Mesenchymal stem cell (in vitro differentiated cells and primary cell): ENCODE data around the gene CXCR2.

Experiments used
- DNase-seq: peaks from one replicate; pipeline ENCODE4 v3.0.0-alpha.2; 2013
- H2AFZ ChIP-seq: one replicate; pipeline ENCODE4 v1.6.1; 2013; ENCODE audit warnings: low read depth, mild to moderate bottlenecking, control low read depth, inconsistent platforms, low read length, moderate library complexity
- H2AK5ac ChIP-seq: 2 replicates; pipeline ENCODE4 v1.6.1; 2013; ENCODE audit warnings: low read length, moderate library complexity, mild to moderate bottlenecking, inconsistent platforms; ENCODE audit not compliant: severe bottlenecking
- H2BK120ac ChIP-seq: one replicate; pipeline ENCODE4 v1.6.1; 2013; ENCODE audit warnings: low read depth, mild to moderate bottlenecking, inconsistent platforms, low read length, moderate library complexity
- H2BK12ac ChIP-seq, 2 experiments: one replicate each; pipeline ENCODE4 v1.6.1; 2013; ENCODE audit warnings: inconsistent platforms in 2 of 2, low read length in 2 of 2, mild to moderate bottlenecking in 2 of 2, moderate library complexity in 2 of 2, control low read depth in 1 of 2
- H2BK15ac ChIP-seq: one replicate; pipeline ENCODE4 v1.6.1; 2013; ENCODE audit warnings: mild to moderate bottlenecking, low read depth, inconsistent platforms; ENCODE audit not compliant: poor library complexity, severe bottlenecking
- H2BK5ac ChIP-seq: 2 replicates; pipeline ENCODE4 v1.6.1; 2013; ENCODE audit warnings: low read depth, mild to moderate bottlenecking, low read length, control low read depth, inconsistent platforms; ENCODE audit not compliant: poor library complexity, severe bottlenecking
- H3K14ac ChIP-seq, 2 experiments: one replicate each; pipeline ENCODE4 v1.6.1; 2013; ENCODE audit warnings: inconsistent platforms in 2 of 2, low read length in 2 of 2, control low read depth in 1 of 2, mild to moderate bottlenecking in 1 of 2, moderate library complexity in 1 of 2
- H3K18ac ChIP-seq, 2 experiments: one replicate each; pipeline ENCODE4 v1.6.1; 2013; ENCODE audit warnings: inconsistent platforms in 2 of 2, low read length in 2 of 2, control low read depth in 1 of 2, low read depth in 1 of 2, mild to moderate bottlenecking in 1 of 2
- H3K23ac ChIP-seq, 2 experiments: one replicate each; pipeline ENCODE4 v1.6.1; 2013; ENCODE audit warnings: inconsistent platforms in 2 of 2, low read length in 2 of 2, mild to moderate bottlenecking in 2 of 2, moderate library complexity in 2 of 2, control low read depth in 1 of 2
- H3K27ac ChIP-seq: 2 replicates; pipeline ENCODE4 v1.5.1; 2013; ENCODE audit warnings: mild to moderate bottlenecking, moderate library complexity, low read length, control low read depth, inconsistent platforms; ENCODE audit not compliant: poor library complexity, severe bottlenecking
- H3K27me3 ChIP-seq, 2 experiments: 2 replicates each; pipeline versions ENCODE4 v1.6.1 to v1.7.0; 2013; ENCODE audit warnings: low read length in 2 of 2, mild to moderate bottlenecking in 2 of 2, moderate library complexity in 2 of 2, control low read depth in 1 of 2, inconsistent platforms in 1 of 2; ENCODE audit not compliant: control insufficient read depth in 1 of 2, insufficient read depth in 1 of 2
- H3K36me3 ChIP-seq, 2 experiments: 2 replicates each; pipeline versions ENCODE4 v1.6.1 to v1.7.0; 2013; ENCODE audit warnings: low read length in 2 of 2, control low read depth in 1 of 2, inconsistent platforms in 1 of 2, low read depth in 1 of 2, mild to moderate bottlenecking in 1 of 2; ENCODE audit not compliant: insufficient read depth in 2 of 2, control insufficient read depth in 1 of 2
- H3K4ac ChIP-seq, 2 experiments: one replicate each; pipeline ENCODE4 v1.6.1; 2013; ENCODE audit warnings: inconsistent platforms in 2 of 2, low read length in 2 of 2, mild to moderate bottlenecking in 2 of 2, moderate library complexity in 2 of 2, control low read depth in 1 of 2, low read depth in 1 of 2
- H3K4me1 ChIP-seq: 2 replicates; pipeline ENCODE4 v1.6.1; 2013; ENCODE audit warnings: low read depth, low read length, control low read depth; ENCODE audit not compliant: control insufficient read depth, insufficient read depth
- H3K4me2 ChIP-seq: 2 replicates; pipeline ENCODE4 v1.6.1; 2013; ENCODE audit warnings: low read length, mild to moderate bottlenecking, inconsistent platforms; ENCODE audit not compliant: poor library complexity, severe bottlenecking
- H3K4me3 ChIP-seq, 2 experiments: 2 replicates each; pipeline versions ENCODE4 v1.5.1 to v1.7.0; 2013; ENCODE audit warnings: low read length in 2 of 2, mild to moderate bottlenecking in 2 of 2, control low read depth in 1 of 2, low read depth in 1 of 2; ENCODE audit not compliant: insufficient read depth in 1 of 2
- H3K79me1 ChIP-seq: replicated peaks from 2 replicates; pipeline ENCODE4 v1.6.1; 2013; ENCODE audit warnings: mild to moderate bottlenecking, control low read depth, low read length, inconsistent platforms; ENCODE audit not compliant: poor library complexity, severe bottlenecking
- H3K9ac ChIP-seq: 2 replicates; pipeline ENCODE4 v1.7.0; 2013; ENCODE audit warnings: mild to moderate bottlenecking, low read length, moderate library complexity
- H3K9me3 ChIP-seq: 2 replicates; pipeline ENCODE4 v1.7.0; 2013; ENCODE audit warnings: mild to moderate bottlenecking, low read length; ENCODE audit not compliant: control insufficient read depth
- H4K8ac ChIP-seq: one replicate; pipeline ENCODE4 v1.6.1; 2013; ENCODE audit warnings: inconsistent platforms, mild to moderate bottlenecking, low read length, moderate library complexity
- H4K91ac ChIP-seq: one replicate; pipeline ENCODE4 v1.6.1; 2013; ENCODE audit warnings: mild to moderate bottlenecking, low read length, inconsistent platforms
- WGBS: methylation state at CpG from one replicate; pipeline ENCODE4 v1.1.7; 2013; ENCODE audit warnings: mixed read lengths; 5-methylcytosine and 5-hydroxymethylcytosine counted together

CXCR2 gene

GRCh38 chr2:218179782-218180181, 54.0 kb downstream of the CXCR2 start:
- 91% methylated on average over 4 of the region's 4 CpGs for WGBS
- no peak overlapping the region for H3K9ac ChIP-seq

GRCh38 chr2:218180467-218181114, 54.8 kb downstream of the CXCR2 start:
- Histone ChIP-seq H2BK15ac (no peak overlapping the region), H3K79me1 (no peaks in the 10 kb centered on the region), H2BK120ac (no peak overlapping the region), H3K4me3 (no peak overlapping the region), H2AFZ (no peak overlapping the region), H3K27me3 (peaks cover 0 to 31% of the 10 kb centered on the region in 2 experiments), H3K18ac (no peak overlapping the region), H3K9ac (no peak overlapping the region), H3K4ac (no peak overlapping the region), H4K91ac (no peak overlapping the region), H2BK12ac (no peak overlapping the region), H3K27ac (no peak overlapping the region), H3K4me1 (no peaks in the 10 kb centered on the region), H3K9me3 (no peaks in the 10 kb centered on the region), H2AK5ac (no peak overlapping the region), H3K23ac (no peak overlapping the region), H3K36me3 (no peaks in the 10 kb centered on the region), H4K8ac (no peak overlapping the region), H3K14ac (no peak overlapping the region), H3K4me2 (no peak overlapping the region), H2BK5ac (no peak overlapping the region)
- DNase-seq, result no peak
- 65% methylated on average over 8 of the region's 9 CpGs for WGBS

More at GRCh38 chr2:218179782-218180181, 54.0 kb downstream of the CXCR2 start:
- Histone ChIP-seq H3K36me3 (no peaks in the 10 kb centered on the region), H3K4me3 (no peak overlapping the region), H2BK15ac (no peak overlapping the region), H3K27ac (no peak overlapping the region), H3K18ac (no peak overlapping the region), H2BK12ac (no peak overlapping the region), H2AFZ (no peak overlapping the region), H4K8ac (no peak overlapping the region), H3K14ac (no peak overlapping the region), H2BK120ac (no peak overlapping the region), H3K23ac (no peak overlapping the region), H3K79me1 (no peaks in the 10 kb centered on the region), H2AK5ac (no peak overlapping the region), H2BK5ac (no peak overlapping the region), H3K9me3 (no peaks in the 10 kb centered on the region), H3K4me2 (no peak overlapping the region), H3K4me1 (no peaks in the 10 kb centered on the region), H4K91ac (no peak overlapping the region), H3K4ac (no peak overlapping the region), H3K27me3 (peaks cover 0 to 26% of the 10 kb centered on the region in 2 experiments)
- DNase-seq, result no peak

GRCh38 chr2:218184331-218184730, 58.5 kb downstream of the CXCR2 start:
- no peak overlapping the region for H2AFZ ChIP-seq
- no peak overlapping the region for H2BK120ac ChIP-seq
- no peak for DNase-seq
- H3K18ac ChIP-seq, result no peak overlapping the region
- no peak overlapping the region for H2BK5ac ChIP-seq
- H2AK5ac ChIP-seq, result no peak overlapping the region
- H3K23ac ChIP-seq, result no peak overlapping the region
- no peak overlapping the region for H3K9ac ChIP-seq
- no peak overlapping the region for H3K4me2 ChIP-seq
- no peaks in the 10 kb centered on the region for H3K4me1 ChIP-seq
- H2BK12ac ChIP-seq, result no peak overlapping the region
- WGBS, result 100% methylated on average over 1 of the region's 1 CpG
- H4K91ac ChIP-seq, result no peak overlapping the region
- no peaks in the 10 kb centered on the region for H3K79me1 ChIP-seq
- H3K4me3 ChIP-seq, result no peak overlapping the region
- H4K8ac ChIP-seq, result no peak overlapping the region
- H3K9me3 ChIP-seq, result no peaks in the 10 kb centered on the region
- H3K27ac ChIP-seq, result no peak overlapping the region
- no peaks in the 10 kb centered on the region for H3K36me3 ChIP-seq
- H3K4ac ChIP-seq, result no peak overlapping the region
- H3K27me3 ChIP-seq, result peaks cover 0 to 31% of the 10 kb centered on the region in 2 experiments
- no peak overlapping the region for H2BK15ac ChIP-seq
- no peak overlapping the region for H3K14ac ChIP-seq

GRCh38 chr2:218186355-218186766, 60.5 kb downstream of the CXCR2 start:
- H2AK5ac ChIP-seq, result no peak overlapping the region
- H3K23ac ChIP-seq, result no peak overlapping the region
- peak overlapping the region; percentile 53 for H3K9ac ChIP-seq
- no peak overlapping the region for H4K91ac ChIP-seq
- peak; percentile 72 for DNase-seq
- no peaks in the 10 kb centered on the region for H3K4me1 ChIP-seq
- no peak overlapping the region for H3K4ac ChIP-seq
- no peak overlapping the region for H2BK120ac ChIP-seq
- no peak overlapping the region for H3K14ac ChIP-seq
- H3K27ac ChIP-seq, result no peak overlapping the region
- WGBS, result 40% methylated on average over 8 of the region's 8 CpGs
- H2BK15ac ChIP-seq, result no peak overlapping the region
- H3K27me3 ChIP-seq, result peaks cover 0 to 22% of the 10 kb centered on the region in 2 experiments
- H3K4me2 ChIP-seq, result peak overlapping the region; percentile 10
- no peak overlapping the region for H2AFZ ChIP-seq
- no peaks in the 10 kb centered on the region for H3K79me1 ChIP-seq
- peak overlapping the region in 1 of 2 experiments; percentile 24 for H2BK12ac ChIP-seq
- H2BK5ac ChIP-seq, result no peak overlapping the region
- H3K4me3 ChIP-seq, result no peak overlapping the region
- no peak overlapping the region for H4K8ac ChIP-seq
- H3K18ac ChIP-seq, result peak overlapping the region in 1 of 2 experiments; percentile 22
- no peaks in the 10 kb centered on the region for H3K9me3 ChIP-seq
- no peaks in the 10 kb centered on the region for H3K36me3 ChIP-seq
